ENCODE results near the gene RAI1.

The RAI1 gene

GRCh38 chr17:17766744-17767120 lies 85.5 kb downstream of the RAI1 start:
- peaks cover 48% of the 10 kb centered on the region for H3K4me1 ChIP-seq (ENCODE audit: control insufficient read depth, insufficient read depth, low read depth, low read length)
- 93% methylated on average over 4 of the region's 4 CpGs for WGBS

GRCh38 chr17:17767154-17767869 lies 86.1 kb downstream of the RAI1 start:
- Histone ChIP-seq H3K27me3 (ENCODE audit: control insufficient read depth in 1 of 2, insufficient read depth in 1 of 2, low read length in 2 of 2) (no peaks in the 10 kb centered on the region), H3K18ac (ENCODE audit: low read depth in 1 of 2, low read length in 2 of 2) (no peak overlapping the region), H3K9ac (ENCODE audit: low read length) (no peak overlapping the region), H3K23ac (ENCODE audit: low read length in 2 of 2) (no peak overlapping the region), H2BK5ac (ENCODE audit: low read depth, low read length, poor library complexity, severe bottlenecking) (no peak overlapping the region), H2BK12ac (ENCODE audit: low read length in 2 of 2) (no peak overlapping the region), H2BK120ac (ENCODE audit: low read depth, low read length) (no peak overlapping the region), H3K14ac (ENCODE audit: low read length in 2 of 2) (no peak overlapping the region), H3K4me1 (ENCODE audit: control insufficient read depth, insufficient read depth, low read depth, low read length) (peaks cover 49% of the 10 kb centered on the region), H3K36me3 (ENCODE audit: control insufficient read depth in 1 of 2, insufficient read depth in 2 of 2, low read depth in 1 of 2, low read length in 2 of 2) (peaks cover 4 to 28% of the 10 kb centered on the region in 2 experiments), H2BK15ac (ENCODE audit: low read depth, poor library complexity, severe bottlenecking) (no peak overlapping the region), H3K4me2 (ENCODE audit: low read length, poor library complexity, severe bottlenecking) (no peak overlapping the region), H3K4ac (ENCODE audit: low read depth in 1 of 2, low read length in 2 of 2) (peak overlapping the region in 1 of 2 experiments; percentile 59), H2AK5ac (ENCODE audit: low read length, severe bottlenecking) (peak overlapping the region; percentile 16), H2AFZ (ENCODE audit: low read depth, low read length) (no peak overlapping the region), H4K8ac (ENCODE audit: low read length) (no peak overlapping the region), H3K4me3 (ENCODE audit: insufficient read depth in 1 of 2, low read depth in 1 of 2, low read length in 2 of 2) (no peak overlapping the region), H3K9me3 (ENCODE audit: control insufficient read depth, low read length) (no peaks in the 10 kb centered on the region), H4K91ac (ENCODE audit: low read length) (peak overlapping the region; percentile 91), H3K79me1 (replicated peaks; ENCODE audit: low read length, poor library complexity, severe bottlenecking) (peaks cover 74% of the 10 kb centered on the region), H3K27ac (ENCODE audit: low read length, poor library complexity, severe bottlenecking) (no peak overlapping the region)
- DNase-seq, result no peak
- 90% methylated on average over 4 of the region's 7 CpGs for WGBS

More at GRCh38 chr17:17766744-17767120, 85.5 kb downstream of the RAI1 start:
- H2BK12ac ChIP-seq (ENCODE audit: low read length in 2 of 2), result no peak overlapping the region
- H4K91ac ChIP-seq (ENCODE audit: low read length), result peak overlapping the region; percentile 91
- H3K27ac ChIP-seq (ENCODE audit: low read length, poor library complexity, severe bottlenecking), result no peak overlapping the region
- H3K4me2 ChIP-seq (ENCODE audit: low read length, poor library complexity, severe bottlenecking), result no peak overlapping the region
- no peaks in the 10 kb centered on the region for H3K9me3 ChIP-seq (ENCODE audit: control insufficient read depth, low read length)
- H2BK120ac ChIP-seq (ENCODE audit: low read depth, low read length), result no peak overlapping the region
- DNase-seq, result no peak
- no peak overlapping the region for H2BK15ac ChIP-seq (ENCODE audit: low read depth, poor library complexity, severe bottlenecking)
- H3K4me3 ChIP-seq (ENCODE audit: insufficient read depth in 1 of 2, low read depth in 1 of 2, low read length in 2 of 2), result no peak overlapping the region
- H4K8ac ChIP-seq (ENCODE audit: low read length), result no peak overlapping the region
- no peak overlapping the region for H2BK5ac ChIP-seq (ENCODE audit: low read depth, low read length, poor library complexity, severe bottlenecking)
- no peak overlapping the region for H3K9ac ChIP-seq (ENCODE audit: low read length)
- H2AK5ac ChIP-seq (ENCODE audit: low read length, severe bottlenecking), result peak overlapping the region; percentile 16
- H3K4ac ChIP-seq (ENCODE audit: low read depth in 1 of 2, low read length in 2 of 2), result peak overlapping the region in 1 of 2 experiments; percentile 59
- no peaks in the 10 kb centered on the region for H3K27me3 ChIP-seq (ENCODE audit: control insufficient read depth in 1 of 2, insufficient read depth in 1 of 2, low read length in 2 of 2)
- H2AFZ ChIP-seq (ENCODE audit: low read depth, low read length), result no peak overlapping the region
- H3K79me1 ChIP-seq (replicated peaks; ENCODE audit: low read length, poor library complexity, severe bottlenecking), result peaks cover 73% of the 10 kb centered on the region
- peak overlapping the region; percentile 22 to 37 for H3K18ac ChIP-seq (ENCODE audit: low read depth in 1 of 2, low read length in 2 of 2)
- no peak overlapping the region for H3K23ac ChIP-seq (ENCODE audit: low read length in 2 of 2)
- peak overlapping the region in 1 of 2 experiments; percentile 68 for H3K14ac ChIP-seq (ENCODE audit: low read length in 2 of 2)
- peaks cover 4 to 28% of the 10 kb centered on the region in 2 experiments for H3K36me3 ChIP-seq (ENCODE audit: control insufficient read depth in 1 of 2, insufficient read depth in 2 of 2, low read depth in 1 of 2, low read length in 2 of 2)

GRCh38 chr17:17767887-17768418 lies 86.7 kb downstream of the RAI1 start:
- Histone ChIP-seq H3K27ac (ENCODE audit: low read length, poor library complexity, severe bottlenecking) (no peak overlapping the region), H2BK120ac (ENCODE audit: low read depth, low read length) (no peak overlapping the region), H3K9ac (ENCODE audit: low read length) (no peak overlapping the region), H3K4ac (ENCODE audit: low read depth in 1 of 2, low read length in 2 of 2) (no peak overlapping the region), H3K9me3 (ENCODE audit: control insufficient read depth, low read length) (no peaks in the 10 kb centered on the region), H3K36me3 (ENCODE audit: control insufficient read depth in 1 of 2, insufficient read depth in 2 of 2, low read depth in 1 of 2, low read length in 2 of 2) (peaks cover 4 to 28% of the 10 kb centered on the region in 2 experiments), H2BK12ac (ENCODE audit: low read length in 2 of 2) (no peak overlapping the region), H3K79me1 (replicated peaks; ENCODE audit: low read length, poor library complexity, severe bottlenecking) (peaks cover 71% of the 10 kb centered on the region), H3K27me3 (ENCODE audit: control insufficient read depth in 1 of 2, insufficient read depth in 1 of 2, low read length in 2 of 2) (no peaks in the 10 kb centered on the region), H3K4me2 (ENCODE audit: low read length, poor library complexity, severe bottlenecking) (no peak overlapping the region), H3K23ac (ENCODE audit: low read length in 2 of 2) (no peak overlapping the region), H3K18ac (ENCODE audit: low read depth in 1 of 2, low read length in 2 of 2) (peak overlapping the region in 1 of 2 experiments; percentile 55), H2BK15ac (ENCODE audit: low read depth, poor library complexity, severe bottlenecking) (no peak overlapping the region), H2AFZ (ENCODE audit: low read depth, low read length) (no peak overlapping the region), H2BK5ac (ENCODE audit: low read depth, low read length, poor library complexity, severe bottlenecking) (no peak overlapping the region), H2AK5ac (ENCODE audit: low read length, severe bottlenecking) (no peak overlapping the region), H3K4me1 (ENCODE audit: control insufficient read depth, insufficient read depth, low read depth, low read length) (peaks cover 46% of the 10 kb centered on the region), H4K91ac (ENCODE audit: low read length) (no peak overlapping the region), H3K14ac (ENCODE audit: low read length in 2 of 2) (no peak overlapping the region), H4K8ac (ENCODE audit: low read length) (no peak overlapping the region), H3K4me3 (ENCODE audit: insufficient read depth in 1 of 2, low read depth in 1 of 2, low read length in 2 of 2) (no peak overlapping the region)
- 98% methylated on average over 5 of the region's 6 CpGs for WGBS
- no peak for DNase-seq

GRCh38 chr17:17768424-17769088 lies 87.3 kb downstream of the RAI1 start:
- no peak overlapping the region for H4K8ac ChIP-seq (ENCODE audit: low read length)
- no peak overlapping the region for H3K4me3 ChIP-seq (ENCODE audit: insufficient read depth in 1 of 2, low read depth in 1 of 2, low read length in 2 of 2)
- H3K18ac ChIP-seq (ENCODE audit: low read depth in 1 of 2, low read length in 2 of 2), result peak overlapping the region in 1 of 2 experiments; percentile 55
- no peak overlapping the region for H3K27ac ChIP-seq (ENCODE audit: low read length, poor library complexity, severe bottlenecking)
- peak overlapping the region in 1 of 2 experiments; percentile 32 for H2BK12ac ChIP-seq (ENCODE audit: low read length in 2 of 2)
- H2BK120ac ChIP-seq (ENCODE audit: low read depth, low read length), result no peak overlapping the region
- WGBS, result 89% methylated on average over 14 of the region's 14 CpGs
- no peak overlapping the region for H2BK5ac ChIP-seq (ENCODE audit: low read depth, low read length, poor library complexity, severe bottlenecking)
- H3K79me1 ChIP-seq (replicated peaks; ENCODE audit: low read length, poor library complexity, severe bottlenecking), result peaks cover 70% of the 10 kb centered on the region
- H3K14ac ChIP-seq (ENCODE audit: low read length in 2 of 2), result no peak overlapping the region
- no peak overlapping the region for H2BK15ac ChIP-seq (ENCODE audit: low read depth, poor library complexity, severe bottlenecking)
- H3K23ac ChIP-seq (ENCODE audit: low read length in 2 of 2), result no peak overlapping the region
- H3K9me3 ChIP-seq (ENCODE audit: control insufficient read depth, low read length), result no peaks in the 10 kb centered on the region
- H3K4me2 ChIP-seq (ENCODE audit: low read length, poor library complexity, severe bottlenecking), result no peak overlapping the region
- H2AK5ac ChIP-seq (ENCODE audit: low read length, severe bottlenecking), result no peak overlapping the region
- H2AFZ ChIP-seq (ENCODE audit: low read depth, low read length), result no peak overlapping the region
- H3K9ac ChIP-seq (ENCODE audit: low read length), result no peak overlapping the region
- no peak for DNase-seq
- H4K91ac ChIP-seq (ENCODE audit: low read length), result peak overlapping the region; percentile 6
- no peaks in the 10 kb centered on the region for H3K27me3 ChIP-seq (ENCODE audit: control insufficient read depth in 1 of 2, insufficient read depth in 1 of 2, low read length in 2 of 2)
- H3K4ac ChIP-seq (ENCODE audit: low read depth in 1 of 2, low read length in 2 of 2), result no peak overlapping the region
- peaks cover 46% of the 10 kb centered on the region for H3K4me1 ChIP-seq (ENCODE audit: control insufficient read depth, insufficient read depth, low read depth, low read length)
- peaks cover 4 to 25% of the 10 kb centered on the region in 2 experiments for H3K36me3 ChIP-seq (ENCODE audit: control insufficient read depth in 1 of 2, insufficient read depth in 2 of 2, low read depth in 1 of 2, low read length in 2 of 2)
